HepG2 (cell line): ENCODE measurements around the gene MAOB. TPM values are rescaled to one million over a fixed set of nuclear protein-coding genes. Genes with fewer than 3 reads are reported as not detected.

Experiments used
- ATAC-seq: fragments of 200-7000 bp; cut with Tn5 transposase; 3 replicates; pipeline ENCODE4 v1.9.1; 2020; ENCODE audit warnings: mild to moderate bottlenecking, moderate library complexity
- BruUV-seq: library from RNA; stranded (reverse); fragments of 400-500 nt; replicated peaks from 2 replicates; lab custom pipeline; 2021; lab: Mats Ljungman, UMichigan
- CTCF ChIA-PET: fragments of 300-600 bp; formaldehyde crosslinking; extraction: SDS; loops from one replicate; lab custom pipeline; 2021; ENCODE audit warnings: low total read pairs, inconsistent platforms, low intra/inter-chr PET ratio; lab: Yijun Ruan, JAX
- POLR2A ChIA-PET: fragments of 350-600 bp; sonication (Branson Sonifier 250); formaldehyde crosslinking; loops from one replicate; lab custom pipeline; 2020; ENCODE audit warnings: antibody characterized with exemption, inconsistent platforms; lab: Yijun Ruan, JAX
- DNase-seq: peaks from one replicate; pipeline ENCODE4 v3.0.0-alpha.2; 2015; ENCODE audit warnings: low spot score
- FAIRE-seq: peaks from 3 replicates; lab custom pipeline; 2011; peaks lifted over from hg19 to GRCh38; lab: Jason Lieb, UNC
- H2AFZ ChIP-seq: one replicate; pipeline ENCODE4 v1.6.1; 2011; ENCODE audit warnings: low read length, inconsistent platforms
- H3K27ac ChIP-seq: fragments of 300-600 bp; 3 replicates; pipeline ENCODE4 v1.8.0; 2011; ENCODE audit warnings: mixed run types, mild to moderate bottlenecking, mixed read lengths, low read length, inconsistent platforms; ENCODE audit not compliant: insufficient read depth; ENCODE audit errors: extremely low read length
- H3K27me3 ChIP-seq, 2 experiments: fragments of 200-600 bp in 1 of 2; 2 replicates in 1 of 2; 3 replicates in 1 of 2; pipeline versions ENCODE4 v1.6.0 to v1.8.0; 2011; ENCODE audit warnings: low read length in 2 of 2, mild to moderate bottlenecking in 2 of 2, moderate library complexity in 2 of 2, inconsistent platforms in 1 of 2; ENCODE audit not compliant: insufficient read depth in 2 of 2, control insufficient read depth in 1 of 2
- H3K36me3 ChIP-seq, 2 experiments: fragments of 200-600 bp in 1 of 2; replicated peaks in 1 of 2; 2 replicates in 1 of 2; 3 replicates in 1 of 2; pipeline versions ENCODE4 v1.5.1 to v1.8.0; 2011; ENCODE audit warnings: low read length in 2 of 2, inconsistent platforms in 1 of 2; ENCODE audit not compliant: insufficient read depth in 2 of 2, control insufficient read depth in 1 of 2
- H3K4me1 ChIP-seq: 2 replicates; pipeline ENCODE4 v1.5.1; 2012; ENCODE audit warnings: low read length, inconsistent platforms; ENCODE audit not compliant: insufficient read depth
- H3K4me2 ChIP-seq: 2 replicates; pipeline ENCODE4 v1.6.0; 2011; ENCODE audit warnings: low read depth, low read length, inconsistent platforms
- H3K4me3 ChIP-seq, 3 experiments: fragments of 200-600 bp in 1 of 3; sonication (generic), shearing (Covaris generic) in 1 of 3; replicated peaks in 1 of 3; 2 replicates each; pipeline ENCODE4 v1.5.1; 2011 to 2016; ENCODE audit warnings: low read length in 3 of 3, inconsistent platforms in 2 of 3, low read depth in 2 of 3, mild to moderate bottlenecking in 2 of 3, control low read depth in 1 of 3, mixed read lengths in 1 of 3; ENCODE audit not compliant: insufficient read depth in 1 of 3
- H3K79me2 ChIP-seq: one replicate; pipeline ENCODE4 v1.6.1; 2011; ENCODE audit warnings: low read length, inconsistent platforms; ENCODE audit not compliant: insufficient read depth
- H3K9ac ChIP-seq: 2 replicates; pipeline ENCODE4 v1.6.0; 2011; ENCODE audit warnings: mild to moderate bottlenecking, low read depth, low read length, inconsistent platforms; ENCODE audit not compliant: insufficient read depth
- H3K9me3 ChIP-seq: 2 replicates; pipeline ENCODE4 v1.5.1; 2012; ENCODE audit warnings: mild to moderate bottlenecking, low read length
- H4K20me1 ChIP-seq: 2 replicates; pipeline ENCODE4 v1.6.0; 2011; ENCODE audit warnings: inconsistent platforms, mild to moderate bottlenecking, low read length, moderate library complexity; ENCODE audit not compliant: insufficient read depth
- CENPX ChIP-seq: sonication (generic); formaldehyde crosslinking; IDR thresholded peaks from 2 replicates; pipeline ENCODE4 v1.9.0; 2021; ENCODE audit warnings: mild to moderate bottlenecking, missing genetic modification reagents, moderate library complexity
- POLR2AphosphoS2 ChIP-seq: IDR thresholded peaks from 2 replicates; pipeline ENCODE4 v1.6.1; 2011; ENCODE audit warnings: low read depth, low read length, improper control_type of control experiment
- RARA ChIP-seq: IDR thresholded peaks from 2 replicates; pipeline ENCODE4 v1.6.1; 2016; ENCODE audit warnings: missing genetic modification reagents, missing compliant biosample characterization
- TIGD3 ChIP-seq: sonication (generic); formaldehyde crosslinking; IDR thresholded peaks from 2 replicates; pipeline ENCODE4 v1.5.1; 2020; ENCODE audit warnings: mild to moderate bottlenecking, missing genetic modification reagents, borderline replicate concordance
- ZBTB7A ChIP-seq: sonication (generic); formaldehyde crosslinking; IDR thresholded peaks from 2 replicates; pipeline ENCODE4 v1.8.0; 2022; ENCODE audit warnings: mild to moderate bottlenecking, missing genetic modification reagents
- ZKSCAN1 ChIP-seq: fragments of 150-350 bp; IDR thresholded peaks from 2 replicates; pipeline ENCODE4 v1.6.1; 2014; ENCODE audit warnings: low read length
- ZNF660 ChIP-seq: sonication (generic); formaldehyde crosslinking; IDR thresholded peaks from 2 replicates; pipeline ENCODE4 v1.5.1; 2020; ENCODE audit warnings: mild to moderate bottlenecking, low read depth, missing genetic modification reagents, borderline replicate concordance
- ZNF770 ChIP-seq: sonication (generic); formaldehyde crosslinking; IDR thresholded peaks from 2 replicates; pipeline ENCODE4 v1.5.0; 2020; ENCODE audit warnings: mild to moderate bottlenecking, missing genetic modification reagents
- WGBS: methylation state at CpG from one replicate; pipeline ENCODE4 v1.1.6; 2017; ENCODE audit warnings: low lambda C conversion rate; 5-methylcytosine and 5-hydroxymethylcytosine counted together
- in situ Hi-C: cut with HindIII; loops from 2 replicates; pipeline ENCODE4 v1.10.0; 2017; ENCODE audit warnings: low pct_unique_long_range_greater_than_20kb; ENCODE audit not compliant: extremely low pct_ligation_motif_present
- intact Hi-C: fragments of 100-400 bp; cut with micrococcal nuclease; formaldehyde crosslinking; loops from one replicate; pipeline ENCODE4 v1.10.0; 2022; ENCODE audit not compliant: unreplicated experiment
- polyA plus RNA-seq, 8 experiments: library from polyadenylated mRNA; depleted of rRNA in 3 of 8; stranded (reverse) in 7 of 8; unstranded in 1 of 8; fragments of >200 nt; fragmentation: Illumina TruSeq in 4 of 8; extraction: Trizol in 4 of 8; gene quantifications; 2 replicates each; pipeline versions ENCODE4 v1.2.1 to v1.2.3, GENCODE V29; 2011 to 2016; ENCODE audit warnings: low read depth in 4 of 8, missing spikeins in 1 of 8, mixed read lengths in 1 of 8; ENCODE audit not compliant: insufficient read depth in 1 of 8
- total RNA-seq, 5 experiments: library from RNA; depleted of rRNA; stranded (reverse); fragments of >200 nt; fragmentation: Illumina TruSeq; extraction: Trizol; gene quantifications; 2 replicates each; pipeline ENCODE4 v1.2.3, GENCODE V29; 2016; ENCODE audit warnings: low read depth in 1 of 5

The MAOB gene
- total and polyA plus RNA-seq, 2 of the 13 experiments (the other 11 are each of a cell fraction or from before 2014, with no cell fraction given): 11.0 to 19.0 TPM

DNA sequence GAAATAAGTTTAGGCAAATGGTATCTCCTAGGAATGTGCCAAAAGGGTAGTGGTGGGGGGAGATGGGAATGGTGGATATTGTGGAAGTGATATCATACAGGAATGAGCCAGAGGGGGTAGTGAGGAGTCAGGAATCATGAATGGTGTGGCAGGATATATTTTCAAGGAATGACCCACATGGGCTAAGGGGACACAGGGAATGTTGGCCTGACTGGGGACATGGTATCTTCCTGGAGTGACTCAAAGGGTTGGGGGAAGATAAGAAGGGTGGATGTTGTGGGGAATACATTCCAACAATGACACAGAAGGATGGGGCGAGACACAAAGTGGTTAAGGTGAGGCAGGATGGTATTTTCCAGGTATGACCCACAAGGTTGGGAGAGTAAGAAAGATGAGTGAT, 165.6 kb downstream of the MAOB start:
- 93% methylated on average over 1 of the region's 1 CpG for WGBS
- H3K36me3 ChIP-seq: 0 out of 5 replicates have a peak, but pooled peaks cover 0 to 4% of the 10 kb centered on the region in 2 experiments
- TF ChIP-seq ZKSCAN1 (no peak), CENPX (CRISPR knock-in tag) (no peak), ZBTB7A (CRISPR knock-in tag) (no peak), TIGD3 (CRISPR knock-in tag) (no peak), RARA (CRISPR knock-in tag) (no peak), ZNF770 (CRISPR knock-in tag) (no peak), POLR2AphosphoS2 (no peak), ZNF660 (CRISPR knock-in tag) (no peak)
- no peaks in the 10 kb centered on the region for H3K4me1 ChIP-seq
- POLR2A ChIA-PET: no interaction called here
- H3K27me3 ChIP-seq: no peaks in the 10 kb centered on the region
- in situ Hi-C loops: no loop called here
- ATAC-seq (no peak), FAIRE-seq (no peak), DNase-seq (no peak)
- no TSS peak for BruUV-seq
- H3K4me2 ChIP-seq: no peak overlapping the region
- no peaks in the 10 kb centered on the region for H3K9me3 ChIP-seq
- intact Hi-C loops: no loop called here
- no peaks in the 10 kb centered on the region for H3K79me2 ChIP-seq
- H3K9ac ChIP-seq: no peak overlapping the region
- H3K27ac ChIP-seq: no peak overlapping the region
- H4K20me1 ChIP-seq: no peaks in the 10 kb centered on the region
- CTCF ChIA-PET: no interaction called here
- H3K4me3 ChIP-seq: no peak overlapping the region
- no peak overlapping the region for H2AFZ ChIP-seq

Other genes starting within 250 kb of the MAOB start
- 14.7 and 24.6 TPM in 2 replicates for gene MAOA, start 226.2 kb downstream of the MAOB start, total RNA-seq (2016; rRNA removed; fragmentation: Illumina TruSeq; extraction: Trizol)
- 11.2 and 13.4 TPM in 2 replicates for gene MAOA, start 226.2 kb downstream of the MAOB start, polyA plus RNA-seq (2011; rRNA removed)
- not detected in 2 replicates for gene NDP, start 90.9 kb upstream of the MAOB start, total RNA-seq (2016; rRNA removed; fragmentation: Illumina TruSeq; extraction: Trizol)
- not detected in 2 replicates for gene NDP, start 90.9 kb upstream of the MAOB start, polyA plus RNA-seq (2011; rRNA removed)